HG02678 (cell line): Measurements from ENCODE around the gene POLN.
"Not testable (repeated sequence)": the region's sequence is repeated elsewhere in the genome, so short reads cannot be mapped to it uniquely, and the experiment has no call there.

Experiments used
- ATAC-seq: cut with Tn5 transposase; IDR thresholded peaks from one replicate; pipeline ENCODE4 v1.9.1; 2021; ENCODE audit warnings: mild to moderate bottlenecking, moderate library complexity; ENCODE audit not compliant: unreplicated experiment

The POLN gene

GRCh38 chr4:2222838-2223237, 19.1 kb downstream of the POLN start:
- ATAC-seq, result no peak

- not testable (repeated sequence) for ATAC-seq
These were observed 20.5 kb downstream of the POLN start for GRCh38 chr4:2221378-2221777.

- no peak for ATAC-seq
These were observed 21.8 kb downstream of the POLN start for GRCh38 chr4:2220016-2220630.

GRCh38 chr4:2219233-2219760, 22.6 kb downstream of the POLN start:
- ATAC-seq, result no peak

GRCh38 chr4:2218436-2218835, 23.5 kb downstream of the POLN start:
- no peak for ATAC-seq

- ATAC-seq, result no peak
These were observed 24.2 kb downstream of the POLN start for GRCh38 chr4:2217726-2218125.

- ATAC-seq, result no peak
These were observed 29.1 kb downstream of the POLN start for GRCh38 chr4:2212831-2213230.

GRCh38 chr4:2202789-2203188, 39.1 kb downstream of the POLN start:
- not testable (repeated sequence) for ATAC-seq

GRCh38 chr4:2194496-2194895, 47.4 kb downstream of the POLN start:
- no peak for ATAC-seq

- no peak for ATAC-seq
These were observed 48.6 kb downstream of the POLN start for GRCh38 chr4:2193326-2193725.

GRCh38 chr4:2186865-2187172, 55.1 kb downstream of the POLN start:
- no peak for ATAC-seq

- no peak for ATAC-seq
These were observed 55.6 kb downstream of the POLN start for GRCh38 chr4:2186133-2186864.

- ATAC-seq, result no peak
These were observed 58.5 kb downstream of the POLN start for GRCh38 chr4:2183394-2183793.

- ATAC-seq, result no peak
These were observed 58.9 kb downstream of the POLN start for GRCh38 chr4:2182994-2183393.

- no peak for ATAC-seq
These were observed 61.5 kb downstream of the POLN start for GRCh38 chr4:2180410-2180809.

GRCh38 chr4:2179717-2180116, 62.2 kb downstream of the POLN start:
- ATAC-seq, result no peak

- ATAC-seq, result no peak
These were observed 62.9 kb downstream of the POLN start for GRCh38 chr4:2178986-2179385.

- no peak for ATAC-seq
These were observed 64.4 kb downstream of the POLN start for GRCh38 chr4:2177443-2178093.

GRCh38 chr4:2175990-2176698, 65.8 kb downstream of the POLN start:
- ATAC-seq, result no peak

GRCh38 chr4:2174061-2174460, 67.9 kb downstream of the POLN start:
- ATAC-seq, result no peak

GRCh38 chr4:2172627-2173231, 69.2 kb downstream of the POLN start:
- no peak for ATAC-seq
